Measurements from ENCODE around the gene CENPA.
"Not testable (repeated sequence)": the region's sequence is repeated elsewhere in the genome, so short reads cannot be mapped to it uniquely, and the experiment has no call there.

Gene CENPA

DNA sequence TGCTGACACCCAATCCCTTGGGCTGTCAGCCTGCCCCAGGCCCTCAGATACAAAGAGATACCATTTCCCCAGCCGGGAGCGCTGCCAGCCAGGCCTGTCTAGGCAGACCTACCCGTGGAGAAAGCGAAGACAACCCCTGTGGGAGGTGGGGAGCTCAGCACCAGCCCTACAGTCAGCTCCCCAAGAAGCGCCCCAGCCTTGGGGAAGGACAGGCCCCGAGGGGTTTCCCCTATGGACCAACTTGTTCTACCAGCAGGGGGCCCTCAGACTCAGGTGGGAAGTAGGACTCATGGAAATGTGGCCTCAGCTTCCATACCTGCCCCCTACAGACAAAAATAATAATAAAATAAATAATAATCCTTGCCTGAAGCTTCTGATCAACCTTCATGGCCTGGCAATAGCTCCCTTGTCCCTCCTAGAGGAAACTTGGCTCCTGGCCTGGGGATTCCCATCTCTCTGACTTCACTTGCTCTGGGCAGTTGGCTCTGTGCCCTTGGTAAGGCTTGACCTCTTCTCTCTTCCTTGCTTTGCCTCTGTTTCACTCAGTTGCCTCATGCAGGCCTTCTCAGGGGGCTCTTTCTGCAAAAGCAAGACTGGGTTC lies 14.8 kb upstream of the CENPA start:
- Mint-ChIP-seq H3K9me3 (no peaks in the 10 kb centered on the region), H3K4me1 (peaks cover 59% of the 10 kb centered on the region), H3K27ac (peak overlapping the region; percentile 42 to 45), H3K4me3 (no peak overlapping the region), H3K27me3 (no peaks in the 10 kb centered on the region)
- no peak for ATAC-seq
- peak; percentile 28 to 49 for DNase-seq

DNA sequence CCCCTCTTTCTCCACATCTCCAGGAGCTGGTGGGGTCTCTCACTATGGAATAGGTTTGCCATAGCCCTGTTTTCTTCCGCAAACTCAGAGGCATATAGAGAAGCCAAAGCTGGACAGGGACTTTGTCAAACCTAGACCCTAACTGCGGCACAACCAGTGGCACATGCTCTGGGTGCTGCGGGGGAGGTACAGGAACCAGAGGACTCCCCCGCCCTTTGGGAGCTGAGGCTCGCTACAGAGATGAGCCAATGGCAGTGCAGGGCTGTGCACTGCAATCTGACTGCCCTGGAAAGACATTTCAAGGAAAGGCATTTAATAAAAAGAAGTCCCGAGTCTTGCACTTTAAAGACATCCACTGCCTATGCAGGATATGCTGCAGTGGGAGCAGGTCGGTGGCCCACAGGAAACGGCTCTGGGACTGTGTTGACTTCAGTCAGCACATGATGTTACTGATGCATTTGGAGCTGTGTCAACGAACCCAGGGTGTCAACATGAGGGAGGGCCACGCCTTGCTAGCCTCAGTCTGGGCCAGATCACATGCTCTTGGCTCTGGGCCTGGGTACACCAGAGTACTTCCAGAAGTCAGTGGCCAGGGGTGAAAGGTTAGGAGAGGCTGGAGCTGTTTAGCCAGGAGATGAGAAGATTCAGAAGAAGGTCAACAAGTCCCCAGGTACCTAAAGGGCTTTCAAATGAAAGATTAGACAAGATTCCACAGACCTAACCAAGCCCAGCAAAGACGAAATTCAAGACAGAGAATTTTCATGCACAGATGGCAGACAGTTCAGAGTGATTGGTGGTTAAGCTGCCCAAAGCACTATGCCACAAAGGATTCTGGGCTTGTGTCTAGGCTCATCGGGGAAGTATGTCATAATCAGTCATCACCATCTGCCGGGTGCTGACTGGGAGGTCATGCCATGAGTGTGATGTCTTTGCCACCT lies 13.5 kb upstream of the CENPA start:
- Mint-ChIP-seq H3K4me3 (peak overlapping the region in 1 of 2 donors; percentile 53), H3K4me1 (peaks cover 48% of the 10 kb centered on the region), H3K27ac (peak overlapping the region in 1 of 2 donors; percentile 44), H3K9me3 (no peaks in the 10 kb centered on the region), H3K27me3 (no peaks in the 10 kb centered on the region)
- ATAC-seq: peak; percentile 78
- no peak for DNase-seq

DNA sequence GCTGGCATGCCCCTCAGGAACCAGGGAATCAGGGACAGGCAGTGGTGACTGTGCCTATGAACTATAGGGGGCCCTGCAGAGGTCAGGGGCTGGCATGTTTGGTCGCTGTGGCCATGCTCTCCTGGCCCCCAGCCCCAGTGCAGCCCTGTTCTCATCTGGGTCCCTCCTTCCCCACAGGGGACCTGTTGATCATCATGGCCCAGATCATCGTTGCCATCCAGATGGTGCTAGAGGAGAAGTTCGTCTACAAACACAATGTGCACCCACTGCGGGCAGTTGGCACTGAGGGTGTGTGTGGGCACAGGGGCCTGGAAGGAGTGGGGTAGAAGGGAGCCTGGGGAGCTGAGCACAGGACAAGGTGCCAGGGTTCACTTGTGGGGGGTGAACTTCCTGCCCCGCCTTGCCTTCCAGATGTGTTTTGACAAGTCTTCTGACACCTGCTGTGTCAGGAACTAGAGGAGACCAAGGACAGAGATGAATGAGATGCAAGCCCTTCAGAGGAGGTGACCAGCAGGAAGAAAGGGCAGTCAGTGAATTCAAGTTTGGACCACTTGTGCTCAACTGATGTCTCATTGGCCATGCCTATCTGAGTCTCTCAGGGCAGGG lies 9.6 kb upstream of the CENPA start:
- Mint-ChIP-seq H3K9me3 (no peaks in the 10 kb centered on the region), H3K4me1 (peaks cover 23% of the 10 kb centered on the region), H3K27me3 (no peaks in the 10 kb centered on the region), H3K27ac (peak overlapping the region in 1 of 2 donors; percentile 84), H3K4me3 (no peak overlapping the region)
- DNase-seq: no peak
- ATAC-seq: no peak

DNA sequence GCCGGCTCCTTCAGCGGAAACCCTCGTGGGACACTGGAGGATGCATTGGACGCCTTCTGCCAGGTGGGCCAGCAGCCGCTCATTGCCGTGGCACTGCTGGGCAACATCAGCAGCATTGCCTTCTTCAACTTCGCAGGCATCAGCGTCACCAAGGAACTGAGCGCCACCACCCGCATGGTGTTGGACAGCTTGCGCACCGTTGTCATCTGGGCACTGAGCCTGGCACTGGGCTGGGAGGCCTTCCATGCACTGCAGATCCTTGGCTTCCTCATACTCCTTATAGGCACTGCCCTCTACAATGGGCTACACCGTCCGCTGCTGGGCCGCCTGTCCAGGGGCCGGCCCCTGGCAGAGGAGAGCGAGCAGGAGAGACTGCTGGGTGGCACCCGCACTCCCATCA lies 7.8 kb upstream of the CENPA start:
- H3K27ac Mint-ChIP-seq: peak overlapping the region in 1 of 2 donors; percentile 94
- no peak overlapping the region for H3K4me3 Mint-ChIP-seq
- peaks cover 6% of the 10 kb centered on the region for H3K4me1 Mint-ChIP-seq
- H3K9me3 Mint-ChIP-seq: no peaks in the 10 kb centered on the region
- no peaks in the 10 kb centered on the region for H3K27me3 Mint-ChIP-seq
- ATAC-seq: peak; percentile 28
- DNase-seq: no peak

DNA sequence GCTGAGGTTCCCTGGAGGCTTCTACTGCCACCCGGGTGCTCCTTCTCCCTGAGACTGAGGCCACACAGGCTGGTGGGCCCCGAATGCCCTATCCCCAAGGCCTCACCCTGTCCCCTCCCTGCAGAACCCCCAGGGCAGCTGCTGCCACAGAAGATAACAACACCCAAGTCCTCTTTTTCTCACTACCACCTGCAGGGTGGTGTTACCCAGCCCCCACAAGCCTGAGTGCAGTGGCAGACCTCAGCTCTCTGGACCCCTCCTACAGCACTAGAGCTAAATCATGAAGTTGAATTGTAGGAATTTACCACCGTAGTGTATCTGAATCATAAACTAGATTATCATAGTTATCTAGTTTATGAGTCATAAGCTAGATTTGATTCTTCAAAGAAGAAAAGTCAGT lies 7.3 kb upstream of the CENPA start:
- ATAC-seq (peak; percentile 31), DNase-seq (no peak)
- Mint-ChIP-seq H3K4me1 (peaks cover 6% of the 10 kb centered on the region), H3K9me3 (no peaks in the 10 kb centered on the region), H3K27me3 (no peaks in the 10 kb centered on the region), H3K27ac (peak overlapping the region in 1 of 2 donors; percentile 94), H3K4me3 (no peak overlapping the region)

DNA sequence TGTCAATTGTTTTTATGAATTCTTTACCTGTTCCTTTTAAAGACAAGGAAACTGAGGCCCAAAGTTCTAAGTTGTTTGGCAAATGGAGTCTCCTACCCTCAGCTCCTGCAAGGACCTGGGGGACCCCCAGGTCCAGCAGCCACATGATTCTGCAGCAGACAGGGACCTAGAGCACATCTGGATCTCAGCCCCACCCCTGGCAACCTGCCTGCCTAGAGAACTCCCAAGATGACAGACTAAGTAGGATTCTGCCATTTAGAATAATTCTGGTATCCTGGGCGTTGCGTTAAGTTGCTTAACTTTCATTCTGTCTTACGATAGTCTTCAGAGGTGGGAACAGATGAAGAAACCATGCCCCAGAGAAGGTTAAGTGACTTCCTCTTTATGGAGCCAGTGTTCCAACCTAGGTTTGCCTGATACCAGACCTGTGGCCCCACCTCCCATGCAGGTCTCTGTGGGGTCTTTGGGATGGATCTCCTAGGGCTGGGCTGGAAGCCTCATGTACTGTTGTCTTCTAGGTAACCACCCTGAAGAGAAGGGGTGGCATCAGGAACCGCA lies 5.6 kb upstream of the CENPA start:
- no peak for ATAC-seq

DNA sequence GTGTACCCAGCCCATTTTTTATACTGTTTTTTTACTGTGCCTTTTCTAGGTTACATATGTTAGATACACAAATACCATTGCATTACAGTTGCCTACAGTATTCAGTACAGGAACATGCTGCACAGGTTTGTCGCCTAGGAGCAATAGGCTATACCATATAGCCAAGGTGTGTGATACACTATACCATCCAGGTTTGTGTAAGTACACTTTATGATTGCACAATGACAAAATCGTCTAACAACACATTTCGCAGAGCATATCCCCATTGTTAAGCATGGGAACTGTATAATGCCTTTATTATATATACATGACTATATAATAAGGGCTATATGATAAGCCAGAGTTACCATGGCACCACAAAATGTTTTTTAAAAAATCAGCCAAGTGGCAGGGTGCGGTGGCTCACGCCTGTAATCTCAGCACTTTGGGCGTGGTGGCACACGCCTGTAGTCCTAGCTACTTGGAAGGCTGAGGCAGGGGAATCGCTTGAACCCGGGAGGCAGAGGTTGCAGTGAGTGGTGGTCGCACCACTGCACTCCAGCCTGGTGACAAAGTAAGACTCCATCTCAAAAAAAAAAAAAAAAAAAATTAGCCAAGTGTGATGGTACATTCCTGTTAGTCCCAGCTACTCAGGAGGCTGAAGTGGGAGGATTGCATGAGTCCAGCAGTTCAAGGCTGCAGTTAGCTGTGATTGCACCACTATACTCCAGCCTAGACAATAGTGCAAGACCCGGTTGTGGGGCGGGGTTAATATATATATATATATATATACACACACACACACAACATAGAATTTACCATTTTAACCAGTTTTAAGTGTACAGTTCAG lies 2.8 kb upstream of the CENPA start:
- DNase-seq: no peak
- no peaks in the 10 kb centered on the region for H3K9me3 Mint-ChIP-seq
- H3K4me3 Mint-ChIP-seq: no peak overlapping the region
- no peak overlapping the region for H3K27ac Mint-ChIP-seq
- ATAC-seq: no peak
- peaks cover 9% of the 10 kb centered on the region for H3K27me3 Mint-ChIP-seq
- peaks cover 23% of the 10 kb centered on the region for H3K4me1 Mint-ChIP-seq

More for the DNA sequence above, 5.6 kb upstream of the CENPA start:
- no peak overlapping the region for H3K27ac Mint-ChIP-seq
- H3K27me3 Mint-ChIP-seq: no peaks in the 10 kb centered on the region
- peaks cover 9% of the 10 kb centered on the region for H3K4me1 Mint-ChIP-seq
- DNase-seq: no peak
- no peak overlapping the region for H3K4me3 Mint-ChIP-seq
- no peaks in the 10 kb centered on the region for H3K9me3 Mint-ChIP-seq

DNA sequence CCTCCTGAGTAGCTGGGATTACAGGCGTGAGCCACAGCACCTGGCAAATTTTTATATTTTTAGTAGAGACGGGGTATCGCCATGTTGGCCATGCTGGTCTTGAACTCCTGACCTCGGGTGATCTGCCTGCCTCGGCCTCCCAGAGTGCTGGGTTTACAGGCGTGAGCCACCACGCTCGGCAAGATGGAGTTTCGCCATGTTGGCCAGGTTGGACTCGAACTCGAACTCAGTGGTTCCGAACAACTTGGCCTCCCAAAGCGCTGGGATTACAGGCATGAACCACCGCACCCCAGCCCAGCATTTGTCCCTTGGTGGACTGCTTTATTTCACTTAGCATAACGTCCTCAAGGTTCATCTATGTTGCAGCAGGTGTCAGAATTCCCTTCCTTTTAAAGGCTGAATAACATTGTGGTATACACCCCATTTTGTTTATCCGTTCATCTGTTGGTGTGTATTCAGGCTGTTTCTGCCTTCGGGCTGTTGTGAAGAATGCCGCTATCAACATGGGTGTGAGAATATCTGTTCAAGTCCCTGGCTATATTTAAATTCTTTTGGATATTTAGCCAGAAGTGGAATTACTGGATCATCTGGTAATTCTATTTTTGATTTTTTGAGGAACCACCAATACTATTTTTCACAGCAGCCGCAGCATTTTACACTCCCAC lies 1.2 kb upstream of the CENPA start:
- Mint-ChIP-seq H3K27ac (no peak overlapping the region), H3K27me3 (peaks cover 22% of the 10 kb centered on the region), H3K9me3 (no peaks in the 10 kb centered on the region), H3K4me1 (peaks cover 31% of the 10 kb centered on the region), H3K4me3 (peak overlapping the region; percentile 94 to 96)
- ATAC-seq: no peak
- DNase-seq: no peak

DNA sequence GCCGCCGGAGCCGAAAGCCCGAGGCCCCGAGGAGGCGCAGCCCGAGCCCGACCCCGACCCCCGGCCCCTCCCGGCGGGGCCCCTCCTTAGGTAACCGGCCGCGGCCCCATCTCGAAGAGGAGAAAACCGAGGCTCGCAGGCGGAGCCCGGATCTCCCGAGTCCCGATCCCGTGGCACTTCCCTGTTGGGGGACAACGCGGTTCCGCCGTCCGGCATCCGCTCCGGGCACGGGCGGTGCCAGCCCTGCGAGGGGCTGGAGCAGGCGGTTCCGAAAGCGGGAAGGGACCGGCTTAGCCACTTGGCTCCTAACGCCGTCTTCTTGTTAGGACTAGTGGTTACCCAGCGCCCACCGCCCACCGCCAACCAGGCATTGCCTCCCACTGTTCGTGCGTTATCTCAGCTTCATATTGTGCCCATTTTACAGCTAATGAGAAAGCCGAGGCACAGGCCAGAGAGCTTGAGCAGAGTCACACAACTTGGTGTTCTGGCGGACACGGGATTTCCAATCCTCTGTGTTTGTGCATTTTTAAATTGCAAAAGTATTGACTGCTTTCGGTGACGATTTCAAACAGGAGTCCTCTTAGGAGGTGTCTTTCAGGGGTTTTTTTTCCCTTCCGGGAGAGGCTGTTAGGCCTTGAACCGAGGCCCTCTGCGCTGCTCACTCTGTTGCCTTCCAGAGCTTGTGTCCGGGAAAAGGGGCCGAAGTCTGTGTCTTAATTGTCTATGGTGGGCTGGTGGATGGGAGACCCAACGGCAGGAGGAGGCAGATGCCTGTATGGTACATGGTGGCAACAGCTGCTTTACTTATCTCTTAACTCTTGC lies 562 bp downstream of the CENPA start:
- ATAC-seq: no peak
- H3K27me3 Mint-ChIP-seq: peaks cover 22% of the 10 kb centered on the region
- peak overlapping the region; percentile 90 to 95 for H3K27ac Mint-ChIP-seq
- no peak for DNase-seq
- H3K4me1 Mint-ChIP-seq: peaks cover 32% of the 10 kb centered on the region
- peak overlapping the region; percentile 94 to 96 for H3K4me3 Mint-ChIP-seq
- peaks cover 5 to 7% of the 10 kb centered on the region in 2 donors for H3K9me3 Mint-ChIP-seq

DNA sequence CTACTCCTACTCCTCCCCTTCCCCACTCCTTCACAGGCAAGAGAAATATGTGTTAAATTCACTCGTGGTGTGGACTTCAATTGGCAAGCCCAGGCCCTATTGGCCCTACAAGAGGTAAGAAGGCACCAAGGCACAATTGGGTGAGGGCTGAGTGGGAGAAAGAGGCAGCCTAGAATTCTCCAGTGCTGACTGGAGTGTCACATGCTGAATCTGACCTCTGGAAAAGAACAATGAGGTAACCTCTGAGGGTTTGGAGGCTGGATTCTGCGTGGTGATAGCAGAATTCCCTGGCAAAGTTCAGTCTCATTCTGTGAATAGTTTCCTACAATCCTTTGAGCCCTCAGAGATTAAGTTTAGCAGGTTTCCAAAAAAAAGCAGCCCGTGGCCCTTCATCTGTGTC lies 6.9 kb downstream of the CENPA start:
- no peak overlapping the region for H3K27ac Mint-ChIP-seq
- H3K4me1 Mint-ChIP-seq: peaks cover 18% of the 10 kb centered on the region
- DNase-seq (no peak), ATAC-seq (no peak)
- no peak overlapping the region for H3K4me3 Mint-ChIP-seq
- peaks cover 5 to 7% of the 10 kb centered on the region in 2 donors for H3K9me3 Mint-ChIP-seq
- peaks cover 17% of the 10 kb centered on the region for H3K27me3 Mint-ChIP-seq

DNA sequence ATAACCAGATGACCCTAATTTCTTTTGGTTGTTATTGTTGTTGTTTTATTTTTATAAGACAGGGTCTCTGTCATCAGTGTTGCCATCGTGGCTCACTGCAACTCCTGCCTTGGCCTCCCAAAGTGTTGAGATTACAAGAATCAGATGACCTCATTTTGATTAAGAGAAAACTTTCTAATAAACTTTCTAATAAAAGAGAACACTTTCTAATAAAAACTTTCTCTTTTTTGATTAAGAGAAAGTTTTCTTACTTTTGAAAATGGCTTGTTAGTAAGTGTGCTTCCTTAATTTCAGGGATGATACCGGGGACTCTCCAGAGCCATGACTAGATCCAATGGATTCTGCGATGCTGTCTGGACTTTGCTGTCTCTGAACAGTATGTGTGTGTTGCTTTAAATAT lies 7.7 kb downstream of the CENPA start:
- H3K27ac Mint-ChIP-seq: no peak overlapping the region
- peaks cover 9% of the 10 kb centered on the region for H3K27me3 Mint-ChIP-seq
- H3K4me3 Mint-ChIP-seq: no peak overlapping the region
- peaks cover 5 to 7% of the 10 kb centered on the region in 2 donors for H3K9me3 Mint-ChIP-seq
- no peak for ATAC-seq
- DNase-seq: no peak
- H3K4me1 Mint-ChIP-seq: peaks cover 10% of the 10 kb centered on the region

DNA sequence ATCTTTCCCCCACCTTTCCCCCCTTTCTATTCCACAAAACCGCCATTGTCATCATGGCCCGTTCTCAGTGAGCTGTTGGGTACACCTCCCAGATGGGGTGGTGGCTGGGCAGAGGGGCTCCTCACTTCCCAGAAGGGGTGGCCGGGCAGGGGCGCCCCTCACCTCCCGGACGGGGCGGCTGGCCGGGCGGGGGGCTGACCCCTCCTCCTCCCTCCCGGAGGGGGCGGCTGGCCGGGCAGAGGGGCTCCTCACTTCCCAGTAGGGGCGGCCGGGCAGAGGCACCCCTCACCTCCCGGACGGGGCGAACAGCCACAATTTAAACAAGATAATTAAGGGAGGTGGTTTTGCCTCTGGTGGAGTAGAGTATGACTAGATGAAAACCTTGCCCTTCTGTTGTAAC lies 9.3 kb downstream of the CENPA start:
- not testable (repeated sequence) for H3K27ac Mint-ChIP-seq, ATAC-seq, H3K27me3 Mint-ChIP-seq, H3K4me1 Mint-ChIP-seq, DNase-seq, H3K4me3 Mint-ChIP-seq, H3K9me3 Mint-ChIP-seq

DNA sequence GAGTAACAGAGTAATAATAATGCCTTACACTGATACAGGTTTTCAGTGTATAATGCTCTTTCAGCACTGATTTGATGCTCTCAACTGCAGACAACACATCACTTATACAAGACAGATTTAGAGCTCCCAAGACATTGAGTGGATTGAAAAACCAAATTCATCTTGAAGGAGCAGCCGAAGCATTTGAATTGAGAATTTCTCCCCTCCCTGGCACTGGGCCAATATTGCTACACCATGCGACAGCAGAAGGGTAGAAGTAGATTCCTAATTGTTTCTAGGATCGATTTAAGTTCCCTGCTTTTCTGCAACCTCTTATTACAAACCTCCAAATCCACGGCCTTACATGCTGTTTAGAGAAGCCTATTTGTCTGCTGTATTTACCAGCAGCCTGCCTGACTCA lies 15.5 kb downstream of the CENPA start:
- no peak for DNase-seq
- H3K27ac Mint-ChIP-seq: no peak overlapping the region
- no peaks in the 10 kb centered on the region for H3K9me3 Mint-ChIP-seq
- no peak overlapping the region for H3K4me3 Mint-ChIP-seq
- no peaks in the 10 kb centered on the region for H3K27me3 Mint-ChIP-seq
- H3K4me1 Mint-ChIP-seq: no peaks in the 10 kb centered on the region
- no peak for ATAC-seq

DNA sequence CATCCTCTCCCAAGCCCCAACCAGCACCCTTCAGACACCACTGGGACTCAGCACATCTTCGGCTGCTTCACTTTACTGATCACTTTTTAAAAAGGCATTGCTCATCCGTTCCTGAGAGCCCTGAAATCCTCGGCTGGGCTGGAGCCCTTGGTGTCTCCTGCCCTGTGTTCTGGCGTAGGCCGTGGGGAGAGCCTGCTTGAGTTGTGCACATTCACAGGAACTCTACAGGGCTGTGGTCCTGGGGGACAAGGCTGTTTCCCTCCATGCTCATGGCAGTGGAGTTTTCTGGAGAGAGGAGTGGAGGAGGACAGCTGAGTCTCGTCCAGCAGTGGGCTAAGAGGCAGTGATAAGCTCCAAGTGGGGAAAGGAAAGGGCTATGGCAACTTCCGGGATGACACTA lies 15.9 kb downstream of the CENPA start:
- no peaks in the 10 kb centered on the region for H3K9me3 Mint-ChIP-seq
- H3K4me1 Mint-ChIP-seq: no peaks in the 10 kb centered on the region
- no peak for ATAC-seq
- DNase-seq: no peak
- no peaks in the 10 kb centered on the region for H3K27me3 Mint-ChIP-seq
- H3K4me3 Mint-ChIP-seq: no peak overlapping the region
- no peak overlapping the region for H3K27ac Mint-ChIP-seq
